GM23338 (cell line): ENCODE measurements around the gene SUGCT. TPM values are rescaled to one million over a fixed set of nuclear protein-coding genes. Genes with fewer than 3 reads are reported as not detected.

Source experiments
- ATAC-seq: fragments of 200-7000 bp; cut with Tn5 transposase; 3 replicates; pipeline ENCODE4 v1.9.1; 2020
- DNase-seq: peaks from one replicate; pipeline ENCODE4 v3.0.0-alpha.2; 2015; ENCODE audit warnings: low spot score
- H2AFZ ChIP-seq: fragments of 200-600 bp; sonication (generic); 2 replicates; pipeline ENCODE4 v1.8.0; 2016; ENCODE audit warnings: antibody characterized with exemption, mild to moderate bottlenecking, moderate library complexity
- H3F3A ChIP-seq: fragments of 200-600 bp; sonication (generic); replicated peaks from 2 replicates; pipeline ENCODE4 v1.8.0; 2017; ENCODE audit warnings: antibody characterized with exemption, mixed run types, low read depth
- H3K27ac ChIP-seq: fragments of 200-600 bp; sonication (generic); 2 replicates; pipeline ENCODE4 v1.6.1; 2016; ENCODE audit warnings: low read depth
- H3K27me3 ChIP-seq: fragments of 200-600 bp; sonication (generic); 2 replicates; pipeline ENCODE4 v1.8.0; 2016; ENCODE audit warnings: mild to moderate bottlenecking, mixed run types, moderate library complexity; ENCODE audit not compliant: insufficient read depth
- H3K36me3 ChIP-seq: fragments of 200-600 bp; sonication (generic); 2 replicates; pipeline ENCODE4 v1.8.0; 2016; ENCODE audit warnings: mild to moderate bottlenecking; ENCODE audit not compliant: insufficient read depth
- H3K4me1 ChIP-seq: fragments of 200-600 bp; sonication (generic); 2 replicates; pipeline ENCODE4 v1.8.0; 2016; ENCODE audit warnings: mild to moderate bottlenecking, moderate library complexity; ENCODE audit not compliant: insufficient read depth
- H3K4me2 ChIP-seq: fragments of 200-600 bp; sonication (generic); 2 replicates; pipeline ENCODE4 v1.7.1; 2017; ENCODE audit warnings: mixed run types
- H3K4me3 ChIP-seq: fragments of 200-600 bp; sonication (generic); 2 replicates; pipeline ENCODE4 v1.6.1; 2016; ENCODE audit warnings: mixed run types
- H3K79me2 ChIP-seq: fragments of 200-600 bp; sonication (generic); replicated peaks from 2 replicates; pipeline ENCODE4 v1.8.0; 2017; ENCODE audit warnings: mild to moderate bottlenecking; ENCODE audit not compliant: insufficient read depth
- H3K9me2 ChIP-seq: fragments of 200-600 bp; sonication (generic); 2 replicates; pipeline ENCODE4 v1.8.0; 2017; ENCODE audit not compliant: insufficient read depth
- H4K20me1 ChIP-seq: fragments of 200-600 bp; sonication (generic); replicated peaks from 2 replicates; pipeline ENCODE4 v1.8.0; 2017; ENCODE audit warnings: mild to moderate bottlenecking; ENCODE audit not compliant: insufficient read depth
- H3K27ac Mint-ChIP-seq: 2 replicates; pipeline ENCODE4 v1.8.0; 2020; ENCODE audit warnings: inconsistent platforms, mild to moderate bottlenecking, moderate library complexity, mixed read lengths
- H3K27me3 Mint-ChIP-seq: 3 replicates; pipeline ENCODE4 v1.8.0; 2022; ENCODE audit warnings: low read depth, mild to moderate bottlenecking, moderate library complexity, mixed read lengths, inconsistent platforms; ENCODE audit not compliant: insufficient read depth, poor library complexity
- H3K36me3 Mint-ChIP-seq: 3 replicates; pipeline ENCODE4 v1.8.0; 2021; ENCODE audit warnings: low read depth, mild to moderate bottlenecking, inconsistent platforms, moderate library complexity, mixed read lengths
- H3K4me1 Mint-ChIP-seq: 3 replicates; pipeline ENCODE4 v1.8.0; 2020; ENCODE audit warnings: mild to moderate bottlenecking, inconsistent platforms, mixed read lengths
- H3K4me3 Mint-ChIP-seq: 3 replicates; pipeline ENCODE4 v1.8.0; 2021; ENCODE audit warnings: moderate library complexity, mild to moderate bottlenecking, inconsistent platforms, mixed read lengths
- H3K9me3 Mint-ChIP-seq: 3 replicates; pipeline ENCODE4 v1.8.0; 2020; ENCODE audit warnings: moderate library complexity, mild to moderate bottlenecking, inconsistent platforms, mixed read lengths
- CREB1 ChIP-seq: fragments of 250-450 bp; sonication (Bioruptor Pico); IDR thresholded peaks from 2 replicates; pipeline ENCODE4 v1.5.0; 2020; ENCODE audit warnings: low read depth, mild to moderate bottlenecking, moderate library complexity
- CTCF ChIP-seq, 2 experiments: fragments of 200-600 bp in 1 of 2; sonication (generic) in 1 of 2; conservative IDR thresholded peaks; 2 replicates each; pipeline versions ENCODE4 v1.5.1 to v1.6.1; 2016 to 2017; ENCODE audit warnings: antibody characterized with exemption in 2 of 2, low read depth in 2 of 2, mild to moderate bottlenecking in 2 of 2, moderate library complexity in 1 of 2
- ETS1 ChIP-seq: IDR thresholded peaks from 2 replicates; pipeline ENCODE4 v1.6.1; 2016; ENCODE audit warnings: antibody characterized with exemption
- EZH2 ChIP-seq: fragments of 200-600 bp; sonication (generic); IDR thresholded peaks from one replicate; pipeline ENCODE4 v1.8.0; 2017; ENCODE audit warnings: antibody characterized with exemption, mild to moderate bottlenecking, low read depth; ENCODE audit not compliant: unreplicated experiment
- EZH2phosphoT487 ChIP-seq: fragments of 200-600 bp; sonication (generic); IDR thresholded peaks from one replicate; pipeline ENCODE4 v1.8.1; 2018; ENCODE audit warnings: antibody characterized with exemption; ENCODE audit not compliant: unreplicated experiment
- JUNB ChIP-seq: IDR thresholded peaks from one replicate; pipeline ENCODE4 v1.6.1; 2016; ENCODE audit warnings: antibody characterized with exemption; ENCODE audit not compliant: unreplicated experiment
- NANOG ChIP-seq: IDR thresholded peaks from 2 replicates; pipeline ENCODE4 v1.6.1; 2016; ENCODE audit warnings: antibody characterized with exemption, borderline replicate concordance
- POLR2AphosphoS5 ChIP-seq: IDR thresholded peaks from 2 replicates; pipeline ENCODE4 v1.6.1; 2016; ENCODE audit warnings: antibody characterized with exemption, low read depth
- REST ChIP-seq: IDR thresholded peaks from one replicate; pipeline ENCODE4 v1.6.1; 2018; ENCODE audit warnings: antibody characterized with exemption; ENCODE audit not compliant: unreplicated experiment
- STAT1 ChIP-seq: IDR thresholded peaks from one replicate; pipeline ENCODE4 v1.6.1; 2016; ENCODE audit warnings: antibody characterized with exemption; ENCODE audit not compliant: unreplicated experiment
- ZNF114 ChIP-seq: fragments of 250-450 bp; sonication (Bioruptor Pico); IDR thresholded peaks from 2 replicates; pipeline ENCODE4 v1.5.0; 2020; ENCODE audit warnings: mild to moderate bottlenecking, moderate library complexity
- ZNF331 ChIP-seq: fragments of 250-450 bp; sonication (Bioruptor Pico); IDR thresholded peaks from 2 replicates; pipeline ENCODE4 v1.5.0; 2020; ENCODE audit warnings: low read depth, mild to moderate bottlenecking, moderate library complexity
- ZNF462 ChIP-seq: fragments of 250-450 bp; sonication (Bioruptor Pico); IDR thresholded peaks from 2 replicates; pipeline ENCODE4 v1.5.0; 2020; ENCODE audit warnings: mild to moderate bottlenecking, moderate library complexity
- polyA plus RNA-seq: library from polyadenylated mRNA; unstranded; fragments of >200 nt; fragmentation: Nextera tagmentation; extraction: Ambion mirVana; gene quantifications from 2 replicates; pipeline ENCODE4 v1.2.1, GENCODE V29; 2016
- total RNA-seq: library from RNA; depleted of rRNA; stranded (reverse); fragments of >200 nt; shearing (Covaris generic); gene quantifications from 2 replicates; pipeline ENCODE4 v1.2.3, GENCODE V29; 2014

SUGCT gene
- total and polyA plus RNA-seq, 2 experiments from 2014 or later, result 4.2 to 5.6 TPM

GRCh38 chr7:40698921-40699260 lies 564.1 kb downstream of the SUGCT start:
- DNase-seq (no peak), ATAC-seq (no peak)
- H2AFZ ChIP-seq, result no peak overlapping the region
- peaks cover 12% of the 10 kb centered on the region for H3K4me1 ChIP-seq
- Mint-ChIP-seq H3K9me3 (no peaks in the 10 kb centered on the region), H3K27me3 (no peaks in the 10 kb centered on the region), H3K4me1 (peaks cover 23% of the 10 kb centered on the region), H3K4me3 (no peak overlapping the region), H3K27ac (no peak overlapping the region), H3K36me3 (no peaks in the 10 kb centered on the region)
- no peak overlapping the region for H3K4me3 ChIP-seq
- TF ChIP-seq CREB1 (CRISPR knock-in tag) (no peak), ETS1 (no peak), POLR2AphosphoS5 (no peak), NANOG (no peak), JUNB (no peak), REST (no peak), STAT1 (no peak), EZH2phosphoT487 (no peak), CTCF (conservative IDR thresholded peaks at IDR 0.05; ENCODE audit: low read depth in 2 of 2) (no peak), ZNF114 (CRISPR knock-in tag) (no peak), ZNF462 (CRISPR knock-in tag) (no peak), ZNF331 (CRISPR knock-in tag) (no peak), EZH2 (no peak)
- no peak overlapping the region for H3K4me2 ChIP-seq
- H3K9me2 ChIP-seq, result peaks cover 6% of the 10 kb centered on the region; the same call in 1 of the 2 replicates
- no peaks in the 10 kb centered on the region for H3F3A ChIP-seq
- H3K27ac ChIP-seq, result no peak overlapping the region
- H3K79me2 ChIP-seq, result no peaks in the 10 kb centered on the region
- H3K36me3 ChIP-seq, result no peaks in the 10 kb centered on the region
- no peaks in the 10 kb centered on the region for H4K20me1 ChIP-seq
- H3K27me3 ChIP-seq, result no peaks in the 10 kb centered on the region
